ENCODE data around the gene TRIM68. TPM values are rescaled to one million over a fixed set of nuclear protein-coding genes. Genes with fewer than 3 reads are reported as not detected.

Gene TRIM68
- total RNA-seq, 1 experiment from 2014 or later = 8.2 TPM

- DNase-seq (ENCODE audit: low spot score) = no peak
- H3K36me3 Mint-ChIP-seq = no peaks in the 10 kb centered on the region
These were observed 56.6 kb downstream of the TRIM68 start for GRCh38 chr11:4551346-4551979.

More at GRCh38 chr11:4551346-4551979, 56.6 kb downstream of the TRIM68 start:
- ChIA-PET CTCF (interaction anchor here (0.7 to 2.2 kb wide), 12 partner anchors 8 to 372 kb away, joined by 3 to 24 read pairs (median 4); no protein-coding TSS in a partner anchor), POLR2A (no interaction called here)
- no peaks in the 10 kb centered on the region for H3K4me1 Mint-ChIP-seq
- TF ChIP-seq, protein P1, sequence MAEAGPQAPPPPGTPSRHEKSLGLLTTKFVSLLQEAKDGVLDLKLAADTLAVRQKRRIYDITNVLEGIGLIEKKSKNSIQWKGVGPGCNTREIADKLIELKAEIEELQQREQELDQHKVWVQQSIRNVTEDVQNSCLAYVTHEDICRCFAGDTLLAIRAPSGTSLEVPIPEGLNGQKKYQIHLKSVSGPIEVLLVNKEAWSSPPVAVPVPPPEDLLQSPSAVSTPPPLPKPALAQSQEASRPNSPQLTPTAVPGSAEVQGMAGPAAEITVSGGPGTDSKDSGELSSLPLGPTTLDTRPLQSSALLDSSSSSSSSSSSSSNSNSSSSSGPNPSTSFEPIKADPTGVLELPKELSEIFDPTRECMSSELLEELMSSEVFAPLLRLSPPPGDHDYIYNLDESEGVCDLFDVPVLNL (CRISPR knock-in tag; IDR thresholded peaks at IDR 0.05; ENCODE audit: borderline replicate concordance, low read depth) = no peak
- TF ChIP-seq SOX15 (CRISPR knock-in tag; IDR thresholded peaks at IDR 0.05) (no peak), CREB1 (CRISPR knock-in tag; IDR thresholded peaks at IDR 0.05) (no peak), GRHL2 (CRISPR knock-in tag; IDR thresholded peaks at IDR 0.05; ENCODE audit: insufficient replicate concordance, severe bottlenecking) (no peak), OVOL2 (CRISPR knock-in tag; IDR thresholded peaks at IDR 0.05; ENCODE audit: borderline replicate concordance) (no peak), JAZF1 (CRISPR knock-in tag; IDR thresholded peaks at IDR 0.05) (no peak), NR1H2 (CRISPR knock-in tag; IDR thresholded peaks at IDR 0.05) (no peak), ZNF396 (CRISPR knock-in tag; IDR thresholded peaks at IDR 0.05; ENCODE audit: borderline replicate concordance) (no peak)
- TF ChIP-seq, protein P2, sequence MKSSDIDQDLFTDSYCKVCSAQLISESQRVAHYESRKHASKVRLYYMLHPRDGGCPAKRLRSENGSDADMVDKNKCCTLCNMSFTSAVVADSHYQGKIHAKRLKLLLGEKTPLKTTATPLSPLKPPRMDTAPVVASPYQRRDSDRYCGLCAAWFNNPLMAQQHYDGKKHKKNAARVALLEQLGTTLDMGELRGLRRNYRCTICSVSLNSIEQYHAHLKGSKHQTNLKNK (CRISPR knock-in tag; IDR thresholded peaks at IDR 0.05) = no peak
- TF ChIP-seq, protein P3, sequence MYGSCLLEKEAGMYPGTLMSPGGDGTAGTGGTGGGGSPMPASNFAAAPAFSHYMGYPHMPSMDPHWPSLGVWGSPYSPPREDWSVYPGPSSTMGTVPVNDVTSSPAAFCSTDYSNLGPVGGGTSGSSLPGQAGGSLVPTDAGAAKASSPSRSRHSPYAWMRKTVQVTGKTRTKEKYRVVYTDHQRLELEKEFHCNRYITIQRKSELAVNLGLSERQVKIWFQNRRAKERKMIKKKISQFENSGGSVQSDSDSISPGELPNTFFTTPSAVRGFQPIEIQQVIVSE (CRISPR knock-in tag; IDR thresholded peaks at IDR 0.05; ENCODE audit: borderline replicate concordance) = no peak
- H3K4me3 Mint-ChIP-seq = no peak overlapping the region
- peaks cover 20% of the 10 kb centered on the region for H3K9me3 Mint-ChIP-seq
- H3K27ac Mint-ChIP-seq = no peak overlapping the region
- H3K27me3 Mint-ChIP-seq (ENCODE audit: low read depth) = peaks cover 10% of the 10 kb centered on the region
- ATAC-seq = peak; percentile 93

Other genes starting within 250 kb of the TRIM68 start
- gene OR52B4, start 239.8 kb downstream of the TRIM68 start, total RNA-seq (2021) = not detected in 3 replicates
- gene TRIM21, start 214.5 kb downstream of the TRIM68 start, total RNA-seq (2021) = 14.8 to 20.5 TPM (median 17.1 TPM) in 3 replicates
- gene OR52K2, start 158.9 kb downstream of the TRIM68 start, total RNA-seq (2021) = not detected in 3 replicates
- 0.05 to 0.07 TPM in 2 of 3 replicates, not detected in the other for gene OR52K1, start 125.6 kb downstream of the TRIM68 start, total RNA-seq (2021)
- gene OR52M1, start 63.0 kb downstream of the TRIM68 start, total RNA-seq (2021) = not detected in 3 replicates
- not detected in 3 replicates for gene OR52I2, start 26.5 kb downstream of the TRIM68 start, total RNA-seq (2021)
- gene OR52I1, start 14.2 kb downstream of the TRIM68 start, total RNA-seq (2021) = not detected in 3 replicates
- gene OR51D1, start 29.2 kb upstream of the TRIM68 start, total RNA-seq (2021) = not detected in 3 replicates
- not detected in 3 replicates for gene OR51E1, start 35.8 kb upstream of the TRIM68 start, total RNA-seq (2021)
- not detected in 3 replicates for gene OR51E2, start 89.6 kb upstream of the TRIM68 start, total RNA-seq (2021)
- not detected in 3 replicates for gene MMP26, start 96.6 kb upstream of the TRIM68 start, total RNA-seq (2021)
- gene OR51F1, start 161.7 kb upstream of the TRIM68 start, total RNA-seq (2021) = not detected in 3 replicates
- gene OR52R1, start 196.1 kb upstream of the TRIM68 start, total RNA-seq (2021) = not detected in 3 replicates
- gene OR51F2, start 213.1 kb upstream of the TRIM68 start, total RNA-seq (2021) = not detected in 3 replicates
- gene OR51S1, start 241.0 kb upstream of the TRIM68 start, total RNA-seq (2021) = not detected in 3 replicates

All from WTC11 (cell line).